SIG-M5 treated with dmso at 0.1 percent for 504 hours (cell line): ENCODE data around the gene ZNF438.

Source experiments
- DNase-seq: peaks from one replicate; lab custom pipeline; 2025; ENCODE audit not compliant: unreplicated experiment; lab: John Stamatoyannopoulos, UW

The ZNF438 gene

DNA sequence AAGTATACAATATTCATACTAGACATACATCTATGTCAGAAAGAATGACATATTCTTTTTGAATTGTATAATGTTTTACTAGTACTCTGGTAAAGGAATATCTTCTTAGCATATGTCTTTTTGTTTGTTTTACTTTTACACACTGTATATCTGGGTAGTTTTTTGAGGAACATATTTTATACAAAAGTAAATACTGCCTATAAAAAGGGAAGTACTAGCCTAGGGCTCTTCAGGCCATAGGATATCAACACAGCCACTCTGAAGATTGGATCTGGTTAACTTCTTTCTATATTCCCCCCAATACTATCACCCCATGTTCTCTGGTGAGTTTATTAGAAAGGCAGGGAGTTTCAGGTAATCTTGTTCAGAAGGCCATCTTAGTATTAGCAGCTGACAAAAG, 134.6 kb downstream of the ZNF438 start:
- DNase-seq, result no peak

DNA sequence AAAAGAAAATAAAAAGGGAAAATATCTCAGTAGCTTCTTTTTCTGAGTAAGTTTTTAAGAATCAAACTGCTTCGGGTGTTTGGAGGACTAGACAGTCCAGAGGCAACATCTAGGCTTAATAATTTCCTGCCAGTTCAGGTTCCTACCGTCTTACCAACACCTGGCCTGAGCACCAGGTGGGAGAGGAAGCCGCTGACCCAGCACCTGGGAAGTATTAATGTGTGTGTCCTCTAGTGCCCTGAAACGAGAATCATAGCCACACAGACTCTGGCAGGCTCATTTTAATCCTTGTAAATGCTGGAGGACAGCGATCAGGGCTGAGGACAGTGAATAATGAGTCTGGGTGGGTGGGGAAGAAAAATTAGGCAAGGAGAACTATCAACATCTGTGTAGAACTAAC, 137.4 kb downstream of the ZNF438 start:
- no peak for DNase-seq

DNA sequence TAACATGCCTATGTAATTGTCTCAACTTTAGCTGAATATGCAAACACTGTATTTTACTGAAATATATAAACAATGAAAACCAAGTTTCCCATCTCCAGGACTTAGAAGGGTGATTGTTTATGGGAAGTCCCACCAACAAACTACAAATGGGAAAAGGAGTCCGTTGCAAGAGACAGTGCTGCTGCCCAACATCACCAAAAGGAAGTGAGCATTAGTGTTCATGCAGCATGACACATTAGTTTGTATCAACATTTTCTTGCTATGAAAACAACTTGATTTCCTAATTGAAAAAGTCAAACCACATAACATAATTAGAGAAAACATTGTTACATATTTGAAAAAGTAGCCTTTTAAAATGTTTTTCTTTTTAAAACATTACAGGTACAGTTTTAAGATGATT, 138.5 kb downstream of the ZNF438 start:
- DNase-seq, result no peak

DNA sequence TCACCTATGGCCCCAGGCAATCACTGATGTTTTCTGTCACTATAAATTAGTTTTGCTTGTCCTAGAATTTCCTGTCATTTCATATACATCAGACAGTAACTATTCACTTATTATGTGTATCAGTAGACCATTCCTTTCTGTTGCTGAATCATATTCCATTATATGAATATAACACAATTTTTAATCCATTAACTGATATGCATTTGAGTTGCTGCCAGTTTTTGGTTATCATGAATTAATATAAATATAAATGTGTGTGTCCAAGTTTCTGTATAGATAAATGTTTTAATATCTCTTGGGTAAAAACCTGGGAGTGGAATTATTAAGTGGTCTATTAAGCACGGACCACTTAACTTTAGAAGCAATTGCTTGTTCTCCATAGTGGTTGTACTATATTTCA, 143.8 kb downstream of the ZNF438 start:
- DNase-seq, result no peak

DNA sequence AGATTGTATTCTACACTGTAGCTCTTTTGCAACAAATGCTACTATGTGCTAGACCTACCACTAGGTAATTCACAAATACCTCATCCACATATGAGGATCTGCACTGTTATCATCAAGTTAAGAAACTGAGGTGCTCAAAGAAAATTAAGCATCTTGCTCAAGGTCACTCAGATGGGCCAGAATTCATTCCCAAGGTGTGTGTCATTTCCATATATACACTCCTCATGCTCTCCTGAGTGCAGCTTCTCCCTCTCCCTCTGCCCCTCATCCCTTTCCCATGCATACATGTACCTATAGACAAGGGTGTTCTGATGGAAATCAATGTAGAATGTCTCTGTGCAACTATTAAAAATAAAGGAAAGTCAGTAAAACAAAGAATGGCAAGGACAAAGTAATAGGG, 146.2 kb downstream of the ZNF438 start:
- no peak for DNase-seq

DNA sequence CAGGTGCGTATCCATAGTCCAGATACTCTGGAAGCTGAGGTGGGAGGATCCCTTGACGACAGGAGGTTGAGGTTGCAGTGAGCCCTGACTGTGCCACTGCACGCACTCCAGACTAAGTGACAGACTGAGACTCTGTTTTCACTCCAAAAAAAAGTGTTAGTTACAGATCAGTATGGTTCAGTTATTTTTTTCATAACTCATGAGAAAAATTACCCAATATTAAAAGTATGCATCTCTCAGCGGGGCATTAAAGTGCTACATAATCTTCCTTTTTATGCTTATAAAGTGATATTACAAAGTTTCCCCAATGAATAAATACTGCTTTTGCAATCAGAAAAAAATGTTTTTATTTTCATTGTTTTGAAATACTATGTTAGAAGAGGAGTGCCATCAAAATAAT, 147.9 kb downstream of the ZNF438 start:
- no peak for DNase-seq

DNA sequence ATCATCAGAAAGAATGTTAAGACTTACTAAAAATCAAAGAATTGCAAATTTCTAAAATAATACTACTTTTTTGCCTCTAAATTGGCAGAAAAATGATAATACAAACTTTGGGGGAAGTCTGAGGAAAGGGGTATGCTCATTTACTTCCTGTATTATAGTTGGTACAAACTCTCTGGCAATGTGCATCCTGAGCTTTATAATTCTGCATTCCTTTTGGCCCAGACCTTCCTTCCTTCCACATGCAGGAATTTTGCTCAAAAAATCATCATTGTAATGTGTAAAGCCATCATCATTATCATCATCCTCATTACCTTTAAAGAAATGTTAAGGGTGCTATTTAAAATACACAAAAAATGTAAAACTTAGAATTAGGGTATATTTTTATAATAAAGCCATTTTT, 148.5 kb downstream of the ZNF438 start:
- DNase-seq, result no peak

DNA sequence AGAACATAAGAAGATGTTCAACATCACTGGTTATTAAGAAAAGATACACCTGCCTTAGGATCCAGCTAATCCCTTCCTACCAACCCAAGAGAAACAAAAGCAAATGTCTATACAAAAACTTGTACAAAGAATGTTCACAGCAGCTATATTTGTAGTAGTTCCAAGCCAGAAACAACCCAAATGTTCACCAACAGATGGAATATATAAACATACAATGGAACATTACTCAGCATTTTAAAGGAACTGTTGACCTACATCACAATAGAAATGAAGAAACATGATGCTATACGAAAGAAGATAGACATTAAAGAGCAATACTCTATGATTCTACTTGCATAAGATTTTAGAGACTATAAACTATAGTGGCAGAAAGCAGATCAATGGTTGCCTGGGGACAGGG, 149.4 kb downstream of the ZNF438 start:
- no peak for DNase-seq

DNA sequence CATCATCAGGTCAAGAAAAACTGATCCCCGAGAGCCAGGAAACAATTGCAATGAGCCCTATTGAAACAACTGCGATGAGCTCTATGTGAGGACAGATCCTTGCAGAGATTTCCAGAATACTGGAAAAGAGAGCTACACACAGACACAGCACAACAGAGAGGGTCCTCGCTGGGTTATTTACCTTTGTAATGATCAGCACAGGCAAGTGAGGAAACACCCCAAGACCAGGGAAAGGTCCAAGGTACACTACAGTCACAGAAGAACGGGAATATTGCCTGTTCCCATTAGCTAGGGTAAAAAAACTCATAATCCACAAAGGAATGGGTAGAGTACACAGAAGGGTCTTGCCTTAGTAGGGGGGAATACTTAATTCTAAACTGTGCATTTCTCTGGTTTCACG, 152.7 kb downstream of the ZNF438 start:
- no peak for DNase-seq

DNA sequence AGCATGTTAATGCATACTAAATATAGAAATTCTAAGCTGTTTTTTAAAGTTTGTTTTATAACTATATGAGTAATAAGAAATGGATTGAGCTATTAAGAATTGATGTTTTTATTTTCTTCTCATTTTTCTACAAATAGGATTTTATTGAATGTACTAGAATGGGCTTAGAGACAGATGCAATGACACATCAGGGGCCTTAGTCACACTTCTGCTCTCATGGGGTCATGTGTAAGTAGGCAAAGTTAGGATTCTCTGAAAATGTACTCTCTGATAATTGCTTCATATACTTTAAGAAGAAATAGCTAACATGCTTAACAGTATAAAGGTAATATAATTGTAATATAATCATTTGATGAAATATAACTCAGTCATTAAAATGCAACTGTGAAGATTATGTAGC, 154.6 kb downstream of the ZNF438 start:
- DNase-seq, result no peak

DNA sequence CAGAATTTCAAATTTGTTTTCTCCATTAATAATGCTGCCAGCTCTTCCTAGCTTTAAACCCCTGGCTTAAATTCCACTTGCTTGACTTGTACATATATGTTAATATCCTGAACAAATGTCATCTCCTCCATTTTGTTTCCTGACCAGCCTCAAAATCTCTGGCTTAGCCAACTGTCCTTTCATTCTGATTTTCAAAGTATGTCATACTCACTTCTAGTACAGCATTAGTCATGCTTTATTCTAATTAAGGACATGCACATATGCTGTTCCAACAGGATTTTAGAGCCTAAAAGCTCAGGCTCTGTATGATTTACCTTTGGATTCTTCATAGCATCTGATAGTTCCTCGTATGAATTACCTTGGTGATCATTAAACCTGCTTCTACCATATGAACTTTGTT, 158.3 kb downstream of the ZNF438 start:
- DNase-seq, result no peak

DNA sequence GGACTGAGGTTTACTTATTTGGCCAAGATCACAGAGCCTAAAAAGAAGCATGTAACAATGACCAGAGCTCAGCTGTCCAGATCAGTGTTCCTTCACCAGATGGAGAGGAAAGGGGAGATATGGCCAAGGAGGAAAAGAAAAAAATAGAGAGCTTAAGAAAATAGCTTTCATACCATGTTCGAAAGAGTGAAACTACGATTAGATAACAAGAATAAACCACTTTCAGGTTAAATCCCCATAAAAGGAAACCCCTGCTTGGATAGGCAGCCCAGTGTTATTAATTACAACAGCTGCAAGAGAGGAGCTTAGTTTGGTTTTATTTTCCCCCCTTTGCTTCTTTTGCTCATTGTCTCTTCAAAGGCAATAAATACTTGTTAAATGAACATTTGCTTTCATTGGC, 160.8 kb downstream of the ZNF438 start:
- DNase-seq, result no peak

DNA sequence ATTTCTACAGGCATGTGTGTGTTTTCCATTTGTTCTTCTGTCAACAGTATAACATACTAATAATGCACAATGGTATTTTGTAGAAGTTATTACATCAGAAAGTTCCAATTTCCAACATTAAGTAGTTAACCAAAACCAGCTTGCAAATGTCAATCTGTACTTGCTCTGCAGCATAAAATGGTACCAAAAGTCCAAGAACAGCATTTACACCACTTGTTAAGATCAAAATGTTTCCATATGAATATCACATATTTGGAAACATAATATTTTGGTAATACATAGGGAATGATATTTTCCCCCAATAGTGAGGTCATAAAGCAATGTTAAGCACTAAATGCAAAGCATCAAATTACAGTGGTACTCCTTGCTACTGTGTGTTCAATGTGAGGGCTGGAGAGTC, 162.1 kb downstream of the ZNF438 start:
- no peak for DNase-seq

DNA sequence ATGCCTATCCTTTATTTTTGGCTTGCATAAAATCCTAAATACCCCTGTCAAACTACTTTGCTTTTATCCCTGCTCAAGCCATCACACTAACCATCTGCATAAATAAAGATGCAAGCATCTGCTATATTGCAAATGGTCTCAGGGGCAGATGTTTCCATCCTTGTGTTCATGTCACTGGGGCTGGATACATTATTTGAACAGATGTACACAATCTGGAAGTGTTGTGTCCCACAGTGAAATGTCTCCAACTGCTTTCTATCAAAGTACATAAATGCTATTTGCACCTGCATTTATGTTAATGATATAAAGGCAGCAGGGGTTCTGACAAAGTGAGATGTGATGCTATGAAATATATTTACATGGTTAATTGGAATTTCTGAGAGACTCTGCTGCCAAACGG, 163.1 kb downstream of the ZNF438 start:
- no peak for DNase-seq

DNA sequence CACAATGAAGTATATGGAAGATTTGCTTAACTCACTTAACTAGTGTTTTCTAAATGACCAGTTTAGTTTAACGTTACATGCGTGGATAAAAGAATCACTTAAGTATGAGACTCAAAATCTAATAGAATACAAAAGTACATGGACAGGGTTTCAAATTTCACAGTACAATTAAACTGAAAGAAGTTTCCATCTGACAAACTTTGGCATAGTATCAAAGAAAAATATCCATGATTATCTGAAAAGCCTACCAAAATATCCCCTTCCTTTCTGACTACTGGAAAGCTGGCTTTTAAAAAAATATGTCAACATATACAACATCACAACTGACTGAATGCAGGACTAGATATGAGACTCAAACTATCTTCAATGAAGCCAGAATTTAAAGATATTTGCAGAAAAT, 164.8 kb downstream of the ZNF438 start:
- no peak for DNase-seq

DNA sequence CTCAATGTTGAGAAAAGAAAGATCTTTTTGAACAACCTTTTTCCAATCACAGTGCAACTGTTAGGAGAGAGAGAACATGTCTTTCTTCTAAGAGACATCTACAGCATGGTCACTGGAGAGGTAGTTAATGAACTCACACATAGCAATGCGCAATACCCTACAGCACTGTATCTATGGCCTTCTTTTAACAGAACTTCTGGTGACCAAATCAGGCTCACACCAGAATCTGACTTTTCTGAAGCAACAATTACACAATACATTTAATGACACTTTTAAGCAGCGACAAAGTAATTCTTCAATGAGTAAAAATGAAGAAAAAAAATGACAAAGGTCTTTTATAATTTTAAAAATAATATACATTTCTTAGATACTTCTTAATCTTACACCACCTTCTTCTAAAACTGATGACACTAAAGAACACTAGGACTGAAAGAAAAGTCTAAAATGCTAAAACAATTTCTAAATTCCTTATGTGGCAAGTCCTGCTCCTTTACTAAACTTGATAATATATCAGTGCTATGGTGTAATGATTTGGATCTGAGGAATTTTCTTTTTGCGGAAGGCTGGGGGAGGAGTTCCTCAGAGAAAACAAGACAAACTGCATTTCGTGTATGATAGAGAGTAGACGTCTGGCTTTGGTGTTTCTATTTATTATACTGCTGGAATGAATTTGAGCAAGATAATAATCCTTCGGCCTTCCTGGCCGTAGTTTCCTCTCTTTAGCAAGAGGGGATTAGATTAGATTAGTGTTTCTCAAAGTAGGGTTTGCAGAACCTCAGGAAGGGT, 166.3 kb downstream of the ZNF438 start:
- peak; percentile 90 for DNase-seq

DNA sequence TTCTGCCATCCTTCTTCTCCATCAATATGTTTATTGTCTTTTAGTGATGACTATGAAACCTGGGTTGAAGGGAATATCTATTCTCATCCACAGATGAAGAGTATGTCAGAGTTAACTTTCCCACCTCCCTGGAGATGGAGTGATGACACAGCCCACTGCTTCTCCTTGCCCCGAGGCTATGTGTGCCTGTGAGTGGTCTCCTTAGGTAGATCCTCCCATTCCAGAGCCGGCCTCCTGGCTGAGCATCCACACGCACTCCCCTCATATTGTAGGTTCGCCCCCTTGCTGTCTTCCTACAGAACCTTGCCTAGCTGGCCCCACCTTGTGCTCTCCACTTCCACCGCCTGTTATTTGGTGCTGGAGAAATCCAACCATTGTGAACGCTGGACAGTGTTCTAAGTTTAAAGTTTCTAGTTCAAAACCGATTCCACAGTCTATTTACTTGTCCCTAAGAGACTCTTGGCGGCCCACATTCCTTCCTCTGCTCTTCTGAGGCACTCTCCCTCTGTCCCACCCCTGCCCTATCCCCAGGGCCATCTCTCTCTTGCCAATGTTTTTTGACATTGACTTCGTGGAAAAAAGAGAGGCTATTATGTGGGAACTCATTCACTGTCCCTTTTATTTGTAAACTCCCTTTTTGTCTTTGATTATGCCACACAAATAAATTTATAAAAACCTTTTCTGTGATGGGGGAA, 168.0 kb downstream of the ZNF438 start:
- DNase-seq, result no peak

DNA sequence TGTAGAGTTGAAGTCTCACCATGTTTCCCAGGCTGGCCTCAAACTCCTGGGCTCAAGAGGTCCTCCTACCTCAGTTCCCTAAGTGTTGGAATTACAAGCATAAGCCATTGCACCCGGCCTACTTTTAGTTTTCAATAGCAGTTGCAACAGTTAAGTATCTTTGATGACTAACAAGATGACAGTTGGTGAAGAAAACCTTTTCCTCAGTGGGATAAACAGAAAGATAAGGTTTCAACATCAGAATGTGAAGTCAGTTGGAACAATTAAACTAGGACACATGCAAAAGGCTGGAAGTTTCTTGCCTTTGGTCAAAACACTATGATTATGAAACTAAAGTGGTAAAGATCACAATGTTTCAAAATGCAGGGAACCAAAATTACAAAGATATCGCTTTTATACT, 169.2 kb downstream of the ZNF438 start:
- DNase-seq, result peak; percentile 87

DNA sequence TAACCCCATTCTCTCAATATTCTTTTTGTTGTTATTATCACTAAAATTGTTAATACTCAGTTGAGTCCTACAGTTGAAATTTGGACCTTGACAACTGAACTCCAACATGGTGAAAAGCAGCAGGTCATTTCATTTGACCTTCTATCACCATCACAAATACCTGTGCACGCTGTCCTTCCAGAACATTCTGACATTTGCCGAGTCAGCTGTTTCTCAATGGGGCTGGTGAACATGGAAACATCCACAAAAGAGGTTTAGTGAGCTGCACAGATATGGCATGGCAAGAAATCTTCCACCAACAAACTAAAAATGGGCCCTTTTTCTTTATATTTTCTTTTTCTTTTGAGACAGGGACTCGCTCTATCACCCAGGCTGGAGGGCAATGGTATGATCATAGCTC, 169.7 kb downstream of the ZNF438 start:
- DNase-seq, result no peak

DNA sequence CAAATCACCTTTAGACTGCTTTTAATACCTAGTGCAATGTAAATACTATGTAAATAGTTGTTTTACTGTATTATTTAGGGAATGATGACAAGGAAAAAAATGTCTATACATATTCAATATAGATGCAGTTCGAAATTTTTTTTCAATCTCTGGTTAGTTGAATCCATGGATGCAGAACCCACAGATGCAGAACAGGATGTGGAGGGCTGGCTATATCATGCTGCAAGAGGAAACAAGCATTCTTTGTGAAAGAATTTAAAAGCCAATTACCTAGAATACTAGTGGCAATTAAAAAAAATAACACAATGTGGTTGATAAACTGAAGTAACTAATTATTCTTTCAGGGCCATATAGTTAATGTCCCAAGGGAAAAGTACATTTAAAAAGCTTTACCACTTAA, 170.4 kb downstream of the ZNF438 start:
- peak; percentile 7 for DNase-seq

DNA sequence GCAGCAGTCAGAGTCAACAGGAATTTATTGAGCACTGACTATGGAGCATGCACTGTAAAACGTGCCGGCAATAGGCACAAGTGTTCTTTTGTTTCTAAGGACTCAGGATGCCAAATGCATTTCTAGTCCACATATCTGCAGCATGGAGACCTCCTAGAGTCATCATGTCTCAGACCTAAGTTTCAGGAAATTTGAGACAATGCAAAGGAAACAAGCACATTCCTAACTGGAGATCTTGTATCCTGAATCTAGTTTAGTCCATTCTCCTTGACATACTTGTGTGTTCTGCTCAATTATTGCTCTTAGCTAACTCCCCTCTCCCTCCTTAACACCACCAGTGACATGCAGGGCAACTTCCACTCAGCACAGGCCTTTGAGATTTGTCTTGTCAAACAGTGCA, 173.2 kb downstream of the ZNF438 start:
- DNase-seq, result no peak

DNA sequence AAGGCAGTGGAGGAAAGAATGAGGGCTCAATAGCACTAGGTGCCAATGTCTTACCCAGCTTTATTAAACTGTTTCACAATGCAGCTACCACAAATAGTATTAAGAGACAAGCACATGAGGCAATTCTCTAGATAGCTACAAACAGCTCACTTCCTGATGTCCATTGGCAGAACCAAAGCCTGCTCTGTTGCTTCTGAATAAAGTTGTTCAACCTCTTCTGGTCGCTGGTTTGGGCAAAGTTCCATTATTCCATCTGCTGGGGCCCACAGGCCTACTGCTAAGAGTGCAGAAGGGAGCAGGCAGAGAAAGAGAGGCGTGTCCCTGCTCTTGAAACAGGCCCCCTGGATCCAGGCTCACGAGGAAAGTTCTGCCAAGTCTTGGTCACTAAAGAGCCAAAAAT, 173.9 kb downstream of the ZNF438 start:
- peak; percentile 91 for DNase-seq

DNA sequence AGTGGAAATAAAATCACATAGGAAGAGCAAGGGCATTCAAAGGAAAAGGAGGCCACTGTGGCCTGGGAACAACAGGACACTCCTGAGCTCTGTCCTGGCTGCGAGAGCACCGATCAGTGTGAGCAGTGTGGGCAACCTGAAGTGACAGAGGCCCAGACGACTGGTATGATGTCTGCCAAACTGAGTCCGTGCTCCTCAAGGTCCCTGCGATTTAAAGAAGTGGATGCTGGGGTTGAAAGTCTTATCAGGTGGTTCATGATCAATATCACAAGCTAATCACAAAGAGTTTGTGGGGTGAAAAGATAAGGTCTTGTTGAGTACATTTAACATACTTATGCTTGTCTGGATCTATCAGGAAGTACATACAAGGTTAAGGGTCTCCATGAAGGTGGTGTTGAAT, 176.5 kb downstream of the ZNF438 start:
- no peak for DNase-seq
